ENCODE results near the gene C18orf54. TPM values are rescaled to one million over a fixed set of nuclear protein-coding genes. Genes with fewer than 3 reads are reported as not detected.
"Not testable (repeated sequence)": the region's sequence is repeated elsewhere in the genome, so short reads cannot be mapped to it uniquely, and the experiment has no call there.

C18orf54 gene
- total and polyA plus RNA-seq, 2 donors (not counting 3 experiments of a cell fraction or from before 2014, with no cell fraction given), result 4.2 to 21.4 TPM

DNA sequence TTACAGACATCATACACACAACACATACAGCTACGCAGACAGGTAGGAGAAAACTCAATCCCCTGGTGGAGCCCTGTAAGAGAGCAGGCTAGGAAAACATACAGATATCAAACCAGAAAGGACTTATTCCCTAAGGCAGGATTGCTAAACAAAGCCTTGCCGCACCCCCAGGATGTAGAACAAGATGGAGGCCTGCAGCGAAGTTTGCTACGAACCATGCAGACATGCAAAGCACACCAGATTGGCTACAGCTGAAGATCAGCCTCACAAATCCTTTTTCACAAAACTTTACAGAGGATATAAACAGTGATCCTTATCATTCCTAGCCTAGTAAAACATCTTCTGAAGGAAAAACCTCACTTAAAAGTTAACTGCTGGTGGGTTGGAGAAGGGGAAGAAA is 28.3 kb downstream of the C18orf54 start:
- H3K27me3 ChIP-seq (ENCODE audit: control insufficient read depth in 2 of 2, insufficient read depth in 2 of 2, low read length in 2 of 2), result no peaks in the 10 kb centered on the region
- no peaks in the 10 kb centered on the region for H3K9me1 ChIP-seq (replicated peaks; ENCODE audit: control insufficient read depth, extremely low read depth, insufficient read depth, low read length)
- CTCF ChIA-PET, result no interaction called here
- no peak overlapping the region for H3K9ac ChIP-seq (replicated peaks; ENCODE audit: extremely low read depth, insufficient read depth, low read length)
- H3K36me3 ChIP-seq (ENCODE audit: control insufficient read depth in 2 of 2, extremely low read depth in 1 of 2, insufficient read depth in 2 of 2, low read length in 2 of 2), result no peaks in the 10 kb centered on the region
- intact Hi-C loops (cut with micrococcal nuclease), result no loop called here
- no TSS peak for BruUV-seq (replicated peaks)
- no peak for TF ChIP-seq EZH2 (IDR thresholded peaks at IDR 0.05; ENCODE audit: borderline replicate concordance, low read depth, low read length, severe bottlenecking)
- TF ChIP-seq JUN (IDR thresholded peaks at IDR 0.05; ENCODE audit: borderline replicate concordance, insufficient read depth, insufficient read length, low read depth), result no peak
- no peak for TF ChIP-seq MAX (IDR thresholded peaks at IDR 0.05; ENCODE audit: insufficient read depth, insufficient read length)
- TF ChIP-seq GATA2 (IDR thresholded peaks at IDR 0.05; ENCODE audit: insufficient read depth, insufficient read length, low read depth, low read length), result no peak
- no peak for TF ChIP-seq POLR2AphosphoS5 (IDR thresholded peaks at IDR 0.05; ENCODE audit: insufficient read depth, low read depth, low read length)
- no peak for TF ChIP-seq CTCF (IDR thresholded peaks at IDR 0.05; ENCODE audit: extremely low read depth in 1 of 2, insufficient read depth in 1 of 2, low read depth in 1 of 2, low read length in 2 of 2)
- no peak for TF ChIP-seq POLR2A (IDR thresholded peaks at IDR 0.05; ENCODE audit: low read depth, low read length)
- no peak for TF ChIP-seq FOS (IDR thresholded peaks at IDR 0.05; ENCODE audit: borderline replicate concordance, insufficient read depth, low read length)
- no peak for TF ChIP-seq MYC (IDR thresholded peaks at IDR 0.05; ENCODE audit: low read depth, low read length)
- H4K20me1 ChIP-seq (replicated peaks; ENCODE audit: control insufficient read depth, extremely low read depth, insufficient read depth, low read length), result no peaks in the 10 kb centered on the region
- no peaks in the 10 kb centered on the region for H3K79me2 ChIP-seq (ENCODE audit: control insufficient read depth, insufficient read depth, low read length)
- H3K27ac ChIP-seq (ENCODE audit: insufficient read depth, low read depth, low read length), result no peak overlapping the region
- no peak for FAIRE-seq
- dilution Hi-C loops (cut with MboI; ENCODE audit: extremely low pct_ligation_motif_present, low sequenced_read_pairs), result no loop called here
- H3K9me3 ChIP-seq (replicated peaks; ENCODE audit: control insufficient read depth, insufficient read depth, low read length), result no peaks in the 10 kb centered on the region
- POLR2A ChIA-PET, result no interaction called here
- peaks cover 29% of the 10 kb centered on the region for H3K4me1 ChIP-seq (ENCODE audit: control insufficient read depth, extremely low read depth, insufficient read depth, low read length)
- DNase-seq (ENCODE audit: low read depth, low spot score), result no peak
- no peak overlapping the region for H3K4me3 ChIP-seq (replicated peaks in 1 of 3; ENCODE audit: insufficient read depth in 1 of 3, low read depth in 1 of 3, low read length in 3 of 3)
- H2AFZ ChIP-seq (ENCODE audit: low read depth, low read length), result no peak overlapping the region
- H3K4me2 ChIP-seq (ENCODE audit: insufficient read depth, low read length), result no peak overlapping the region

DNA sequence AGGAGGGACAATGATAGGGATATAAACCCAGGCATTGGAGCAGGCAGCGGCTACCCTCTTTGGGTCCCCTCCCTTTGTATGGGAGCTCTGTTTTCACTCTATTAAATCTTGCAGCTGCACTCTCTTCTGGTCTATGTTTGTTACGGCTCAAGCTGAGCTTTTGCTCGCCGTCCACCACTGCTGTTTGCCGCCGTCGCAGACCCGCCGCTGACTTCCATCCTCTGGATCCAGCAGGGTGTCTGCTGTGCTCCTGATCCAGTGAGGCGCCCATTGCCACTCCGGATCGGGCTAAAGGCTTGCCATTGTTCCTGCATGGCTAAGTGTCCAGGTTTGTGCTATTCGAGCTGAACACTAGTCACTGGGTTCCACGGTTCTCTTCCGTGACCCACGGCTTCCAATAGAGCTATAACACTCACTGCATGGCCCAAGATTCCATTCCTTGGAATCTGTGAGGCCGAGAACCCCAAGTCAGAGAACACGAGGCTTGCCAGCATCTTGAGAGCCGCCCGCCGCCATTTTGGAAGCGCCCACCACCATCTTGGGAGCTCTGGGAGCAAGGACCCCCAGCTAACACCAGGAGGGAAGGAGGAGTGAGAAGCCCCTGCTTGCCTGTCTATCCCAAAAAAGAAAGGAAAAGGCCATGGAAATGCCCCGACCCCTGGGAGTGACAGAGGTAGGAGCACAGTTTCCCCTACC is 29.2 kb downstream of the C18orf54 start:
- POLR2A ChIA-PET; dilution Hi-C loops (cut with MboI; ENCODE audit: extremely low pct_ligation_motif_present, low sequenced_read_pairs); H3K9me3 ChIP-seq (replicated peaks; ENCODE audit: control insufficient read depth, insufficient read depth, low read length); H4K20me1 ChIP-seq (replicated peaks; ENCODE audit: control insufficient read depth, extremely low read depth, insufficient read depth, low read length); H3K27ac ChIP-seq (ENCODE audit: insufficient read depth, low read depth, low read length); H3K36me3 ChIP-seq (ENCODE audit: control insufficient read depth in 2 of 2, extremely low read depth in 1 of 2, insufficient read depth in 2 of 2, low read length in 2 of 2); FAIRE-seq; intact Hi-C loops (cut with micrococcal nuclease); H3K9me1 ChIP-seq (replicated peaks; ENCODE audit: control insufficient read depth, extremely low read depth, insufficient read depth, low read length); H3K27me3 ChIP-seq (ENCODE audit: control insufficient read depth in 2 of 2, insufficient read depth in 2 of 2, low read length in 2 of 2); H3K4me3 ChIP-seq (replicated peaks in 1 of 3; ENCODE audit: insufficient read depth in 1 of 3, low read depth in 1 of 3, low read length in 3 of 3); H2AFZ ChIP-seq (ENCODE audit: low read depth, low read length); H3K4me2 ChIP-seq (ENCODE audit: insufficient read depth, low read length); BruUV-seq (replicated peaks); H3K79me2 ChIP-seq (ENCODE audit: control insufficient read depth, insufficient read depth, low read length); DNase-seq (ENCODE audit: low read depth, low spot score); H3K9ac ChIP-seq (replicated peaks; ENCODE audit: extremely low read depth, insufficient read depth, low read length): not testable (repeated sequence)
- peaks cover 31% of the 10 kb centered on the region for H3K4me1 ChIP-seq (ENCODE audit: control insufficient read depth, extremely low read depth, insufficient read depth, low read length)
- CTCF ChIA-PET, result interaction anchor here (1.1 kb wide), 1 partner anchor 57 kb away, joined by 3 read pairs; no protein-coding TSS in a partner anchor

All from endothelial cell of umbilical vein (primary cell).